K562 (cell line): Measurements from ENCODE around the gene IFNAR2. TPM values are rescaled to one million over a fixed set of nuclear protein-coding genes. Genes with fewer than 3 reads are reported as not detected.

ENCODE experiments used
- ATAC-seq: fragments of 200-7000 bp; cut with Tn5 transposase; 3 replicates; pipeline ENCODE4 v1.9.1; 2020; ENCODE audit warnings: moderate library complexity
- BruUV-seq: library from RNA; stranded (reverse); fragments of 400-500 nt; replicated peaks from 2 replicates; lab custom pipeline; 2021; lab: Mats Ljungman, UMichigan
- CTCF ChIA-PET: fragments of 300-600 bp; formaldehyde crosslinking; extraction: SDS; loops from one replicate; lab custom pipeline; 2021; ENCODE audit warnings: low intra/inter-chr PET ratio; lab: Yijun Ruan, JAX
- POLR2A ChIA-PET: fragments of 300-600, 350-650 bp; sonication (Branson Sonifier 250); formaldehyde crosslinking; extraction: SDS; loops from one replicate; lab custom pipeline; 2021; ENCODE audit warnings: antibody characterized with exemption, inconsistent platforms; lab: Yijun Ruan, JAX
- DNase-seq, 4 experiments: peaks; one replicate each; pipeline versions ENCODE4 v3.0.0 to v3.0.0-alpha.2; 2011 to 2018; ENCODE audit warnings: low spot score in 3 of 4, mixed read lengths in 3 of 4; ENCODE audit errors: extremely low read depth in 1 of 4
- FAIRE-seq: peaks from 2 replicates; lab custom pipeline; 2011; peaks lifted over from hg19 to GRCh38; lab: Jason Lieb, UNC
- H2AFZ ChIP-seq: 2 replicates; pipeline ENCODE4 v1.6.0; 2011; ENCODE audit warnings: low read depth, low read length, control low read depth, inconsistent platforms
- H3K27ac ChIP-seq: fragments of 200-600 bp; 3 replicates; pipeline ENCODE4 v1.8.0; 2011; ENCODE audit warnings: low read depth, mild to moderate bottlenecking, control low read depth, inconsistent platforms, low read length, moderate library complexity, mixed read lengths; ENCODE audit errors: extremely low read depth
- H3K27me3 ChIP-seq, 2 experiments: fragments of 300-600 bp in 1 of 2; 2 replicates in 1 of 2; 3 replicates in 1 of 2; pipeline versions ENCODE4 v1.6.0 to v1.8.0; 2011; ENCODE audit warnings: inconsistent platforms in 2 of 2, low read length in 2 of 2, mild to moderate bottlenecking in 1 of 2, mixed read lengths in 1 of 2, moderate library complexity in 1 of 2; ENCODE audit not compliant: control insufficient read depth in 2 of 2, insufficient read depth in 2 of 2
- H3K36me3 ChIP-seq: fragments of 300-600 bp; 3 replicates; pipeline ENCODE4 v1.8.0; 2011; ENCODE audit warnings: mild to moderate bottlenecking, low read length, inconsistent platforms; ENCODE audit not compliant: control insufficient read depth, insufficient read depth
- H3K4me1 ChIP-seq, 2 experiments: fragments of 200-600 bp in 1 of 2; replicated peaks in 1 of 2; 2 replicates in 1 of 2; 3 replicates in 1 of 2; pipeline versions ENCODE4 v1.5.1 to v1.8.0; 2011; ENCODE audit warnings: inconsistent platforms in 2 of 2, low read length in 2 of 2, mild to moderate bottlenecking in 1 of 2, mixed read lengths in 1 of 2, moderate library complexity in 1 of 2; ENCODE audit not compliant: control insufficient read depth in 2 of 2, insufficient read depth in 2 of 2
- H3K4me2 ChIP-seq: 2 replicates; pipeline ENCODE4 v1.6.1; 2011; ENCODE audit warnings: low read length, control low read depth, inconsistent platforms, mixed read lengths; ENCODE audit not compliant: insufficient read depth
- H3K4me3 ChIP-seq: fragments of 200-600 bp; sonication (generic), shearing (Covaris generic); 2 replicates; pipeline ENCODE4 v1.5.1; 2016; ENCODE audit warnings: control low read depth, inconsistent platforms
- H3K79me2 ChIP-seq: fragments of 200-600 bp; 3 replicates; pipeline ENCODE4 v1.8.0; 2011; ENCODE audit warnings: low read length, inconsistent platforms; ENCODE audit not compliant: control insufficient read depth, insufficient read depth
- H3K9ac ChIP-seq, 2 experiments: 2 replicates each; pipeline versions ENCODE4 v1.6.0 to v1.6.1; 2011; ENCODE audit warnings: low read depth in 2 of 2, low read length in 2 of 2, control low read depth in 1 of 2, inconsistent platforms in 1 of 2, mild to moderate bottlenecking in 1 of 2, mixed read lengths in 1 of 2; ENCODE audit not compliant: insufficient read depth in 1 of 2
- H3K9me1 ChIP-seq: one replicate; pipeline ENCODE4 v1.6.0; 2011; ENCODE audit warnings: inconsistent platforms, mild to moderate bottlenecking, low read length, moderate library complexity; ENCODE audit not compliant: control insufficient read depth, insufficient read depth
- H3K9me3 ChIP-seq: replicated peaks from 2 replicates; pipeline ENCODE4 v1.5.1; 2011; ENCODE audit warnings: low read depth, low read length, inconsistent platforms; ENCODE audit not compliant: control insufficient read depth, insufficient read depth
- H4K20me1 ChIP-seq: replicated peaks from 2 replicates; pipeline ENCODE4 v1.6.1; 2011; ENCODE audit warnings: low read length, inconsistent platforms, mixed read lengths; ENCODE audit not compliant: control insufficient read depth, insufficient read depth
- ARNT ChIP-seq, 2 experiments: fragments of 450-650 bp; IDR thresholded peaks; 2 replicates each; pipeline ENCODE4 v1.6.1; 2016; ENCODE audit warnings: mild to moderate bottlenecking in 1 of 2
- CREB1 ChIP-seq, 2 experiments: sonication (generic) in 1 of 2; formaldehyde crosslinking in 1 of 2; IDR thresholded peaks; 2 replicates each; pipeline versions ENCODE4 v1.6.1 to v1.8.0; 2012 to 2022; ENCODE audit warnings: inconsistent platforms in 1 of 2, mild to moderate bottlenecking in 1 of 2, missing genetic modification reagents in 1 of 2, moderate library complexity in 1 of 2
- DACH1 ChIP-seq: fragments of 450-650 bp; IDR thresholded peaks from 2 replicates; pipeline ENCODE4 v1.6.1; 2018; ENCODE audit not compliant: partially characterized antibody
- FOXM1 ChIP-seq, 2 experiments: fragments of 450-650 bp in 1 of 2; sonication (generic) in 1 of 2; formaldehyde crosslinking in 1 of 2; IDR thresholded peaks; 2 replicates each; pipeline versions ENCODE4 v1.6.1 to v1.9.0; 2017 to 2022; ENCODE audit warnings: low read depth in 2 of 2, mild to moderate bottlenecking in 2 of 2, missing genetic modification reagents in 1 of 2, moderate library complexity in 1 of 2
- MECOM ChIP-seq: fragments of 250-450 bp; sonication (Bioruptor Pico); IDR thresholded peaks from 2 replicates; pipeline ENCODE4 v1.8.0; 2022; ENCODE audit warnings: inconsistent platforms
- SIN3B ChIP-seq: fragments of 450-650 bp; IDR thresholded peaks from 2 replicates; pipeline ENCODE4 v1.6.1; 2017; ENCODE audit warnings: low read depth, mild to moderate bottlenecking, moderate library complexity
- ZC3H8 ChIP-seq: fragments of 450-650 bp; IDR thresholded peaks from 2 replicates; pipeline ENCODE4 v1.6.1; 2017
- ZKSCAN3 ChIP-seq: fragments of 250-450 bp; sonication (Bioruptor Pico); IDR thresholded peaks from 2 replicates; pipeline ENCODE4 v1.4.0; 2020
- WGBS: fragments of 100-300 bp; shearing (Covaris generic); methylation state at CpG from one replicate; pipeline ENCODE4 v1.1.6; 2016; ENCODE audit warnings: low coverage, mixed read lengths; ENCODE audit not compliant: insufficient coverage; ENCODE audit errors: missing lambda C conversion rate; 5-methylcytosine and 5-hydroxymethylcytosine counted together
- in situ Hi-C: fragments of 300-500 bp; cut with MboI; formaldehyde crosslinking; loops from 4 replicates; pipeline ENCODE4 v1.15.0; 2018; ENCODE audit warnings: inconsistent platforms, mixed read lengths
- intact Hi-C: fragments of 100-400 bp; cut with micrococcal nuclease; formaldehyde crosslinking; loops from 2 replicates; pipeline ENCODE4 v1.14.2; 2022
- polyA plus RNA-seq, 8 experiments: library from polyadenylated mRNA; depleted of rRNA in 4 of 8; stranded (reverse) in 5 of 8; unstranded in 3 of 8; fragments of >200 nt; fragmentation: Nextera tagmentation in 2 of 8; fragmentation: Illumina TruSeq in 1 of 8; extraction: Ambion mirVana in 2 of 8; extraction: Trizol in 1 of 8; gene quantifications; 2 replicates each; pipeline versions ENCODE4 v1.2.1 to v1.2.3, GENCODE V29; 2011 to 2014; ENCODE audit warnings: inconsistent platforms in 1 of 8, missing spikeins in 1 of 8
- total RNA-seq, 7 experiments: library from RNA; depleted of rRNA in 6 of 7; stranded (reverse); fragments of >200 nt in 6 of 7; fragmentation: Illumina TruSeq in 2 of 7; extraction: Trizol in 2 of 7; gene quantifications; 2 replicates each; pipeline versions ENCODE4 v1.2.1 to v1.2.3, GENCODE V29; 2011 to 2021; ENCODE audit warnings: low replicate concordance in 1 of 7

Gene IFNAR2
- total and polyA plus RNA-seq, 9 of the 15 experiments (the other 6 are each of a cell fraction or from before 2014, with no cell fraction given): 1.7 to 48.3 (median 8.4) TPM

GRCh38 chr21:33259428-33259827, 29.7 kb downstream of the IFNAR2 start:
- in situ Hi-C loops: loop anchor here (5.0 kb wide), 1 partner anchor 57 kb away; no protein-coding TSS in a partner anchor
- H3K9me1 ChIP-seq: no peaks in the 10 kb centered on the region
- H3K4me1 ChIP-seq: no peaks in the 10 kb centered on the region
- 52% methylated on average over 2 of the region's 2 CpGs for WGBS
- DNase-seq: no peak
- TF ChIP-seq SIN3B (no peak), DACH1 (no peak), FOXM1 (IDR thresholded peaks at IDR 0.05; ENCODE audit: low read depth) (no peak), FOXM1 (CRISPR knock-in tag; IDR thresholded peaks at IDR 0.05; ENCODE audit: low read depth) (no peak)
- TF ChIP-seq, all 486 proteins: peak for 0
- Histone ChIP-seq H2AFZ (no peak overlapping the region), H3K9ac (no peak overlapping the region), H3K27me3 (no peaks in the 10 kb centered on the region), H3K4me2 (no peak overlapping the region), H3K36me3 (peaks cover 45% of the 10 kb centered on the region; the same call in 2 of the 3 replicates), H3K79me2 (no peaks in the 10 kb centered on the region), H4K20me1 (no peaks in the 10 kb centered on the region), H3K27ac (no peak overlapping the region), H3K9me3 (no peaks in the 10 kb centered on the region), H3K4me3 (no peak overlapping the region)
- no TSS peak for BruUV-seq
- ATAC-seq (no peak), FAIRE-seq (no peak)
- intact Hi-C loops: no loop called here
- CTCF ChIA-PET: no interaction called here
- POLR2A ChIA-PET: interaction anchor here (1.3 kb wide), 1 partner anchor 29 kb away, joined by 3 read pairs; no protein-coding TSS in a partner anchor

- ATAC-seq (no peak), FAIRE-seq (no peak), DNase-seq (no peak)
- WGBS: 70% methylated on average over 7 of the region's 7 CpGs
- Histone ChIP-seq H3K27ac (no peak overlapping the region), H3K9me1 (no peaks in the 10 kb centered on the region), H3K4me2 (no peak overlapping the region), H2AFZ (no peak overlapping the region), H3K4me3 (no peak overlapping the region), H3K4me1 (no peaks in the 10 kb centered on the region), H3K36me3 (peaks cover 39% of the 10 kb centered on the region; the same call in 2 of the 3 replicates), H4K20me1 (no peaks in the 10 kb centered on the region), H3K27me3 (no peaks in the 10 kb centered on the region), H3K79me2 (no peaks in the 10 kb centered on the region), H3K9me3 (no peaks in the 10 kb centered on the region), H3K9ac (no peak overlapping the region)
- intact Hi-C loops (no loop called here), in situ Hi-C loops (loop anchor here (5.0 kb wide), 1 partner anchor 58 kb away; no protein-coding TSS in a partner anchor)
- BruUV-seq: no TSS peak
- CTCF ChIA-PET: no interaction called here
- POLR2A ChIA-PET: interaction anchor here (1.3 kb wide), 1 partner anchor 29 kb away, joined by 3 read pairs; no protein-coding TSS in a partner anchor
- no peak for TF ChIP-seq ZC3H8
- TF ChIP-seq ZKSCAN3 (CRISPR knock-in tag): no peak
- no peak for TF ChIP-seq CREB1 (IDR thresholded peaks at IDR 0.05)
- TF ChIP-seq CREB1 (CRISPR knock-in tag; IDR thresholded peaks at IDR 0.05): no peak
- TF ChIP-seq MECOM (CRISPR knock-in tag): no peak
- no peak for TF ChIP-seq ARNT (IDR thresholded peaks at IDR 0.05)
These were observed 30.3 kb downstream of the IFNAR2 start for GRCh38 chr21:33259995-33260394.
